Panc1 (cell line): ENCODE results near the gene SERPINB7. TPM values are rescaled to one million over a fixed set of nuclear protein-coding genes. Genes with fewer than 3 reads are reported as not detected.

Source experiments
- ATAC-seq: fragments of 200-7000 bp; cut with Tn5 transposase; 2 replicates; pipeline ENCODE4 v1.9.1; 2020; ENCODE audit warnings: mild to moderate bottlenecking, moderate library complexity
- BruUV-seq: library from RNA; stranded (reverse); fragments of 400-500 nt; replicated peaks from 2 replicates; lab custom pipeline; 2021; lab: Mats Ljungman, UMichigan
- CTCF ChIA-PET: fragments of 300-600 bp; sonication (Branson Sonifier 250); formaldehyde crosslinking; loops from one replicate; lab custom pipeline; 2022; ENCODE audit warnings: antibody characterized with exemption; lab: Charles Lee
- POLR2A ChIA-PET: fragments of 300-600 bp; sonication (Branson Sonifier 250); formaldehyde crosslinking; loops from one replicate; lab custom pipeline; 2022; ENCODE audit warnings: antibody characterized with exemption; lab: Charles Lee
- DNase-seq: peaks from one replicate; pipeline ENCODE4 v3.0.0-alpha.2; 2010; ENCODE audit warnings: low read depth, low spot score
- H3K27ac ChIP-seq: 2 replicates; pipeline ENCODE4 v1.5.1; 2011; ENCODE audit warnings: mild to moderate bottlenecking, low read length, inconsistent platforms
- H3K27me3 ChIP-seq: fragments of 200-500 bp; sonication (Bioruptor generic); 2 replicates; pipeline ENCODE4 v1.6.0; 2014; ENCODE audit warnings: low read length, inconsistent platforms; ENCODE audit not compliant: control insufficient read depth, insufficient read depth
- H3K36me3 ChIP-seq: fragments of 200-500 bp; sonication (Bioruptor generic); 2 replicates; pipeline ENCODE4 v1.5.1; 2014; ENCODE audit warnings: inconsistent platforms, mild to moderate bottlenecking, low read length, moderate library complexity; ENCODE audit not compliant: control insufficient read depth, insufficient read depth
- H3K4me1 ChIP-seq: 2 replicates; pipeline ENCODE4 v1.5.1; 2011; ENCODE audit warnings: inconsistent platforms, mild to moderate bottlenecking, low read length, moderate library complexity; ENCODE audit not compliant: control insufficient read depth, insufficient read depth
- H3K4me3 ChIP-seq, 2 experiments: 2 replicates each; pipeline ENCODE4 v1.5.1; 2011 to 2012; ENCODE audit warnings: low read depth in 2 of 2, low read length in 2 of 2, mild to moderate bottlenecking in 2 of 2, inconsistent platforms in 1 of 2, moderate library complexity in 1 of 2
- H3K9me3 ChIP-seq: fragments of 200-500 bp; sonication (Bioruptor generic); 2 replicates; pipeline ENCODE4 v1.5.1; 2014; ENCODE audit warnings: low read depth, mild to moderate bottlenecking, inconsistent platforms, low read length, moderate library complexity; ENCODE audit not compliant: control insufficient read depth, insufficient read depth
- POLR2AphosphoS5 ChIP-seq: IDR thresholded peaks from 2 replicates; pipeline ENCODE4 v1.6.1; 2012; ENCODE audit warnings: mild to moderate bottlenecking, low read depth, low read length, moderate library complexity
- REST ChIP-seq, 2 experiments: IDR thresholded peaks; 2 replicates each; pipeline ENCODE4 v1.6.1; 2011 to 2012; ENCODE audit warnings: low read depth in 2 of 2, control low read depth in 1 of 2, low read length in 1 of 2, mild to moderate bottlenecking in 1 of 2, moderate library complexity in 1 of 2; ENCODE audit not compliant: insufficient read depth in 1 of 2
- SIN3A ChIP-seq: IDR thresholded peaks from 2 replicates; pipeline ENCODE4 v1.6.1; 2012; ENCODE audit warnings: low read depth, mild to moderate bottlenecking, low read length, moderate library complexity, borderline replicate concordance; ENCODE audit not compliant: insufficient read depth
- TCF7L2 ChIP-seq: IDR thresholded peaks from 2 replicates; pipeline ENCODE4 v1.6.1; 2011; ENCODE audit warnings: mild to moderate bottlenecking, low read depth, low read length, inconsistent platforms
- in situ Hi-C: cut with HindIII; loops from 2 replicates; pipeline ENCODE4 v1.10.0; 2016; ENCODE audit warnings: low sequenced_read_pairs, low pct_unique_long_range_greater_than_20kb
- intact Hi-C: fragments of 100-400 bp; cut with micrococcal nuclease; formaldehyde crosslinking; loops from one replicate; pipeline ENCODE4 v1.10.0; 2022; ENCODE audit not compliant: unreplicated experiment
- total RNA-seq: library from RNA; stranded (reverse); gene quantifications from one replicate; pipeline ENCODE4 v1.2.1, GENCODE V29; 2021; ENCODE audit not compliant: unreplicated experiment

SERPINB7 gene
- total RNA-seq, 1 experiment from 2014 or later, result not detected

- TF ChIP-seq POLR2AphosphoS5 (no peak), REST (IDR thresholded peaks at IDR 0.05; ENCODE audit: insufficient read depth in 1 of 2, low read depth in 2 of 2, low read length in 1 of 2) (no peak), TCF7L2 (no peak), SIN3A (no peak)
- Histone ChIP-seq H3K27me3 (no peaks in the 10 kb centered on the region), H3K4me1 (no peaks in the 10 kb centered on the region), H3K36me3 (no peaks in the 10 kb centered on the region), H3K27ac (no peak overlapping the region), H3K9me3 (no peaks in the 10 kb centered on the region), H3K4me3 (no peak overlapping the region)
- CTCF ChIA-PET, result no interaction called here
- DNase-seq (peak; percentile 4), ATAC-seq (no peak; the same call in 1 of the 2 replicates)
- BruUV-seq, result no TSS peak
- POLR2A ChIA-PET, result interaction anchor here (0.7 kb wide), 1 partner anchor 20 kb away, joined by 3 read pairs; no protein-coding TSS in a partner anchor
- intact Hi-C loops, result no loop called here
- in situ Hi-C loops, result no loop called here
Observed at GRCh38 chr18:63788447-63789096, 13.4 kb downstream of the SERPINB7 start.

DNA sequence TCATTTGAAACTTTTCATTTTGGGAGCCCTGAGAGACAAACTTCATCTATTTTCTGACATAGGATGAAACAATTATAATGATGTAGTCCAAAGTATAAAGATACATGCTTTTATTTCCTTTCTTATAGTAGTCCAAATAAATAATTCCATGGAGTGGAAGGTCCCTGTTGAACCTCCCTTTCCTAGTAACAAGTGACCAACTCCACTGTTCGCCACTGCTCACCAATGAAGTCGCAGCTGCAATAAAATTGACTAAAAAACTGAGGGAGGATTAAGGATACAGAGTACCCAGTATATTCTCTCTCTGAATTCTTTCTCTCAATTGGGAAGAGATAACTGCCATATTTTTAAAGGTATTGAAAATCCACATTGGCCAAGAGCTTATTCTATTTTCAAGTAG, 14.1 kb downstream of the SERPINB7 start:
- no peaks in the 10 kb centered on the region for H3K9me3 ChIP-seq
- CTCF ChIA-PET, result interaction anchor here (0.6 kb wide), 1 partner anchor 348 kb away, joined by 7 read pairs; no protein-coding TSS in a partner anchor
- no peak overlapping the region for H3K4me3 ChIP-seq
- no peak for DNase-seq
- POLR2A ChIA-PET, result interaction anchor here (0.7 kb wide), 1 partner anchor 21 kb away, joined by 3 read pairs; no protein-coding TSS in a partner anchor
- TF ChIP-seq REST (IDR thresholded peaks at IDR 0.05; ENCODE audit: insufficient read depth in 1 of 2, low read depth in 2 of 2, low read length in 1 of 2) (no peak), SIN3A (no peak)
- no peaks in the 10 kb centered on the region for H3K36me3 ChIP-seq
- no peak overlapping the region for H3K27ac ChIP-seq
- BruUV-seq, result no TSS peak
- no peaks in the 10 kb centered on the region for H3K27me3 ChIP-seq
- no peaks in the 10 kb centered on the region for H3K4me1 ChIP-seq
- intact Hi-C loops, result no loop called here
- ATAC-seq, result no peak
- in situ Hi-C loops, result no loop called here
